GM21723 (cell line): Measurements from ENCODE around the gene SBSN.
"Not testable (repeated sequence)": the region's sequence is repeated elsewhere in the genome, so short reads cannot be mapped to it uniquely, and the experiment has no call there.

Source experiments
- ATAC-seq: cut with Tn5 transposase; IDR thresholded peaks from one replicate; pipeline ENCODE4 v1.9.1; 2021; ENCODE audit warnings: mild to moderate bottlenecking, moderate library complexity; ENCODE audit not compliant: unreplicated experiment

SBSN gene

DNA sequence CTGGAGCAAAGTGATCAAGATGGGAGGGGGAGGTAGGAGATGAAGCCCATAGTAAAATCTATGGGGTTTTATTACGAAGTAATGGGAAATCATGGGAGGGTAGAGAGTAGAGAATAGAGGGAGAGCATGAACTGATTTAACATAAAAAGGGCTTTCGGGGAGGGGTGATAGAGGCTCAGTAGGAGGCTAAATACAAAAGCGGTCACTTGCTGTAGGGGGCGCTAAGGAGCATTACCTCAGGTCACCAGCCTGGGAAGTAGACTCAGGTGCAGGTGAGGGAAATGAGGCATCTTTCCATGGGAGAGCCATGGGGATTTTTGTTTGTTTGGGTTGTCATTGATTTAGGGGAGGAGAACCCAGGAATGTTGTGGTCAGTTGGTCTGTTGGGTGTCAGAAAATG is 52.0 kb downstream of the SBSN start:
- ATAC-seq = no peak

DNA sequence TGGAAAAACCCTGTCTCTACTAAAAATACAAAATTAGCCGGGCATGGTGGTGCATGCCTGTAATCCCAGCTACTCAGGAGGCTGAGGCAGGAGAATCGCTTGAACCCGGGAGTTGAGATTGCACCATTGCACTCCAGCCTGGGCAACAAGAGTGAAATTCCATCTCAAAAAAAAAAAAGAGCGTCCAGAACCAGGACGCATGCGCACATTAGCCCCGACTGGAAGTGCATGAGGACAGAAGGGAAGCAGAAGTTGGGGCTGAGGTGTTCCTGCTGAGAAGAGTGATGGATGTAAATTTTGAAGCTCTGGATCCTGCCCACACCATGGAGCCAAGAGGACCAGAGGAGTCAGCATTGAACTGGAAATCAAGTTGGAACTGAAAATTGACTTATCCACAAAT is 53.5 kb downstream of the SBSN start:
- not testable (repeated sequence) for ATAC-seq

DNA sequence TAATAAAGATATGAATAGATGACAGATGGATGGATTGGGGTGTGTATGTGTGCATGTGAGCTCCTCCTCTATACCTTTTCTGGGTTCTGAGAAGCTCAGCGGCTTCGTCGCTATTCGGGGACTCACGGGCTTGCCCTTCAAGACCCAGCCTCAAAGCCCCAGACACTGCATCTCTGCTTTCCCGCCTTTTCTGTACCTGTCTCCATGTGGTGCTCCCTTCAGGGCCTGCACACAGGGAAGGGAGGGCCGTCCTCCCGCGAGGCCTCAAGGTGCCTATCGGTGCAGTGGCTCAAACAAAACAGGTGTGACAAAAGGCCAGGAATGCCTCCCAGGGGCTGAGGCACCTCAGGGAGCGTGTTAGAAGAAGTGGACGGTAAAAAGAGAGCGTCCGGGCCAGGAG is 54.0 kb downstream of the SBSN start:
- no peak for ATAC-seq
